Type B pancreatic cell (in vitro differentiated cells): ENCODE results near the gene PRKAG1. TPM values are rescaled to one million over a fixed set of nuclear protein-coding genes. Genes with fewer than 3 reads are reported as not detected.

Source experiments
- DNase-seq: peaks from one replicate; pipeline ENCODE4 v3.0.0; 2021; ENCODE audit warnings: mixed read lengths; ENCODE audit not compliant: unreplicated experiment; ENCODE audit errors: extremely low spot score
- H3K27ac Mint-ChIP-seq: 2 replicates; pipeline ENCODE4 v1.8.0; 2021; ENCODE audit warnings: mild to moderate bottlenecking, mixed read lengths
- H3K27me3 Mint-ChIP-seq: 2 replicates; pipeline ENCODE4 v1.8.0; 2021; ENCODE audit warnings: mixed read lengths
- H3K36me3 Mint-ChIP-seq: 2 replicates; pipeline ENCODE4 v1.8.0; 2021; ENCODE audit warnings: mixed read lengths
- H3K4me1 Mint-ChIP-seq: one replicate; pipeline ENCODE4 v1.8.0; 2021; ENCODE audit warnings: mixed read lengths; ENCODE audit not compliant: unreplicated experiment
- H3K4me3 Mint-ChIP-seq: 2 replicates; pipeline ENCODE4 v1.8.0; 2021; ENCODE audit warnings: mild to moderate bottlenecking, mixed read lengths
- H3K9me3 Mint-ChIP-seq: 2 replicates; pipeline ENCODE4 v1.8.0; 2021; ENCODE audit warnings: mixed read lengths
- CTCF ChIP-seq: fragments of 200-600 bp; sonication (generic); conservative IDR thresholded peaks from 2 replicates; pipeline ENCODE4 v1.5.0; 2021; ENCODE audit warnings: antibody characterized with exemption, mild to moderate bottlenecking
- total RNA-seq: library from RNA; stranded (reverse); gene quantifications from 2 replicates; pipeline ENCODE4 v1.2.1, GENCODE V29; 2021; ENCODE audit warnings: low replicate concordance

The PRKAG1 gene
- total RNA-seq, 1 donor from 2014 or later: 58.7 TPM

- Mint-ChIP-seq H3K27me3 (no peaks in the 10 kb centered on the region), H3K4me1 (peaks cover 20% of the 10 kb centered on the region), H3K9me3 (no peaks in the 10 kb centered on the region), H3K4me3 (no peak overlapping the region), H3K27ac (no peak overlapping the region), H3K36me3 (peaks cover 21% of the 10 kb centered on the region)
- DNase-seq: no peak
- TF ChIP-seq CTCF: no peak
Observed at GRCh38 chr12:48952691-48953090, 65.9 kb downstream of the PRKAG1 start.

Other genes starting within 250 kb of the PRKAG1 start
- gene ADCY6, start 229.7 kb downstream of the PRKAG1 start, total RNA-seq: 40.5 and 54.4 TPM in 2 replicates
- 56.3 and 57.0 TPM in 2 replicates for gene CACNB3, start 200.3 kb downstream of the PRKAG1 start, total RNA-seq
- 95.3 and 104 TPM in 2 replicates for gene DDX23, start 166.6 kb downstream of the PRKAG1 start, total RNA-seq
- 3.2 and 6.9 TPM in 2 replicates for gene RND1, start 152.9 kb downstream of the PRKAG1 start, total RNA-seq
- gene FKBP11, start 93.3 kb downstream of the PRKAG1 start, total RNA-seq: 44.6 and 56.3 TPM in 2 replicates
- 161 and 168 TPM in 2 replicates for gene ARF3, start 61.3 kb downstream of the PRKAG1 start, total RNA-seq
- gene WNT10B, start 47.0 kb downstream of the PRKAG1 start, total RNA-seq: 6.2 and 6.3 TPM in 2 replicates
- 28.9 TPM in 1 of 2 replicates, not detected in the other for gene WNT1, start 40.5 kb downstream of the PRKAG1 start, total RNA-seq
- 0.45 and 8.8 TPM in 2 replicates for gene DDN, start 19.4 kb downstream of the PRKAG1 start, total RNA-seq
- gene KMT2D, start 42.0 kb upstream of the PRKAG1 start, total RNA-seq: 95.4 and 97.6 TPM in 2 replicates
- 0.88 and 1.8 TPM in 2 replicates for gene RHEBL1, start 51.2 kb upstream of the PRKAG1 start, total RNA-seq
- gene DHH, start 76.0 kb upstream of the PRKAG1 start, total RNA-seq: 0.56 TPM in 1 of 2 replicates, not detected in the other
- 101 and 105 TPM in 2 replicates for gene LMBR1L, start 92.1 kb upstream of the PRKAG1 start, total RNA-seq
- gene TUBA1B, start 112.6 kb upstream of the PRKAG1 start, total RNA-seq: 664 and 1,458 TPM in 2 replicates
- 211 and 489 TPM in 2 replicates for gene TUBA1A, start 170.3 kb upstream of the PRKAG1 start, total RNA-seq
- 187 and 221 TPM in 2 replicates for gene TUBA1C, start 246.3 kb upstream of the PRKAG1 start, total RNA-seq